GM20431 (cell line): ENCODE measurements around the gene TRMU.

Experiments
- in situ Hi-C: fragments of 300-500 bp; cut with MseI, MboI; formaldehyde crosslinking; loops from one replicate; pipeline ENCODE4 v1.15.0; 2020; ENCODE audit warnings: low sequenced_read_pairs; ENCODE audit not compliant: unreplicated experiment

TRMU gene

GRCh38 chr22:46354176-46354992 is 18.9 kb downstream of the TRMU start:
- in situ Hi-C loops: no loop called here

GRCh38 chr22:46354993-46355305 is 19.4 kb downstream of the TRMU start:
- in situ Hi-C loops: no loop called here

- in situ Hi-C loops: no loop called here
Observed at GRCh38 chr22:46355369-46355995, 20.0 kb downstream of the TRMU start.

GRCh38 chr22:46355996-46356471 is 20.5 kb downstream of the TRMU start:
- in situ Hi-C loops: no loop called here

GRCh38 chr22:46356496-46357480 is 21.3 kb downstream of the TRMU start:
- in situ Hi-C loops: no loop called here

- in situ Hi-C loops: no loop called here
Observed at GRCh38 chr22:46357711-46358520, 22.4 kb downstream of the TRMU start.

GRCh38 chr22:46358766-46359165 is 23.3 kb downstream of the TRMU start:
- in situ Hi-C loops: no loop called here

GRCh38 chr22:46359362-46359761 is 23.8 kb downstream of the TRMU start:
- in situ Hi-C loops: no loop called here

GRCh38 chr22:46360097-46360496 is 24.6 kb downstream of the TRMU start:
- in situ Hi-C loops: loop anchor here (5.0 kb wide), 1 partner anchor 182 kb away; no protein-coding TSS in a partner anchor

GRCh38 chr22:46360891-46361290 is 25.4 kb downstream of the TRMU start:
- in situ Hi-C loops: loop anchor here (5.0 kb wide), 1 partner anchor 181 kb away; no protein-coding TSS in a partner anchor

- in situ Hi-C loops: loop anchor here (5.0 kb wide), 1 partner anchor 180 kb away; no protein-coding TSS in a partner anchor
Observed at GRCh38 chr22:46361826-46362202, 26.3 kb downstream of the TRMU start.

- in situ Hi-C loops: loop anchor here (5.0 kb wide), 1 partner anchor 180 kb away; no protein-coding TSS in a partner anchor
Observed at GRCh38 chr22:46362203-46362933, 26.9 kb downstream of the TRMU start.

- in situ Hi-C loops: loop anchor here (5.0 kb wide), 1 partner anchor 179 kb away; no protein-coding TSS in a partner anchor
Observed at GRCh38 chr22:46362934-46363515, 27.5 kb downstream of the TRMU start.

- in situ Hi-C loops: loop anchor here (5.0 kb wide), 1 partner anchor 179 kb away; no protein-coding TSS in a partner anchor
Observed at GRCh38 chr22:46363611-46364321, 28.3 kb downstream of the TRMU start.

GRCh38 chr22:46364341-46365165 is 29.0 kb downstream of the TRMU start:
- in situ Hi-C loops: loop anchor here (5.0 kb wide), 1 partner anchor 178 kb away; no protein-coding TSS in a partner anchor

GRCh38 chr22:46365166-46365624 is 29.7 kb downstream of the TRMU start:
- in situ Hi-C loops: no loop called here

- in situ Hi-C loops: no loop called here
Observed at GRCh38 chr22:46366327-46366731, 30.8 kb downstream of the TRMU start.
